GM18517 (cell line): ENCODE measurements around the gene CYB5R3.
"Not testable (repeated sequence)": the region's sequence is repeated elsewhere in the genome, so short reads cannot be mapped to it uniquely, and the experiment has no call there.

ENCODE experiments used
- ATAC-seq: cut with Tn5 transposase; IDR thresholded peaks from one replicate; pipeline ENCODE4 v1.9.1; 2021; ENCODE audit warnings: mild to moderate bottlenecking, moderate library complexity; ENCODE audit not compliant: unreplicated experiment

CYB5R3 gene

GRCh38 chr22:42626431-42626830 is 22.8 kb downstream of the CYB5R3 start:
- no peak for ATAC-seq

GRCh38 chr22:42625416-42625815 is 23.8 kb downstream of the CYB5R3 start:
- ATAC-seq, result no peak

- no peak for ATAC-seq
Observed at GRCh38 chr22:42624551-42625106, 24.6 kb downstream of the CYB5R3 start.

- no peak for ATAC-seq
Observed at GRCh38 chr22:42623756-42624441, 25.3 kb downstream of the CYB5R3 start.

- ATAC-seq, result no peak
Observed at GRCh38 chr22:42623301-42623751, 25.9 kb downstream of the CYB5R3 start.

- ATAC-seq, result no peak
Observed at GRCh38 chr22:42622061-42622710, 27.0 kb downstream of the CYB5R3 start.

GRCh38 chr22:42621505-42622002 is 27.6 kb downstream of the CYB5R3 start:
- ATAC-seq, result no peak

GRCh38 chr22:42620084-42620483 is 29.1 kb downstream of the CYB5R3 start:
- ATAC-seq, result no peak

GRCh38 chr22:42619261-42620063 is 29.7 kb downstream of the CYB5R3 start:
- no peak for ATAC-seq

- no peak for ATAC-seq
Observed at GRCh38 chr22:42617155-42617983, 31.8 kb downstream of the CYB5R3 start.

- ATAC-seq, result not testable (repeated sequence)
Observed at GRCh38 chr22:42615860-42616175, 33.4 kb downstream of the CYB5R3 start.

- peak; percentile 64 for ATAC-seq
Observed at GRCh38 chr22:42615092-42615859, 33.9 kb downstream of the CYB5R3 start.

- ATAC-seq, result peak; percentile 71
Observed at GRCh38 chr22:42614312-42615091, 34.7 kb downstream of the CYB5R3 start, which contains the start of gene POLDIP3. TSS of gene POLDIP3 (minus strand) at chr22:42614883. CDS start at chr22:42614857, 26 bp downstream.

GRCh38 chr22:42613872-42614301 is 35.3 kb downstream of the CYB5R3 start:
- no peak for ATAC-seq

GRCh38 chr22:42612336-42612735 is 36.9 kb downstream of the CYB5R3 start:
- no peak for ATAC-seq

- ATAC-seq, result no peak
Observed at GRCh38 chr22:42611051-42611450, 38.1 kb downstream of the CYB5R3 start.

- ATAC-seq, result no peak
Observed at GRCh38 chr22:42610186-42610585, 39.0 kb downstream of the CYB5R3 start.

GRCh38 chr22:42608823-42609361 is 40.3 kb downstream of the CYB5R3 start:
- ATAC-seq, result no peak
